CD14-positive monocyte (primary cell): ENCODE data around the gene COL5A3. TPM values are rescaled to one million over a fixed set of nuclear protein-coding genes. Genes with fewer than 3 reads are reported as not detected.

Experiments used
- DNase-seq, 3 donors: peaks; one replicate each; pipeline ENCODE4 v3.0.0-alpha.2; 2011 to 2022
- H2AFZ ChIP-seq: 2 replicates; pipeline ENCODE4 v1.6.0; 2012; ENCODE audit warnings: mild to moderate bottlenecking, low read depth, low read length, inconsistent platforms; ENCODE audit not compliant: insufficient read depth, poor library complexity, severe bottlenecking
- H3K27ac ChIP-seq, 2 donors: 1 replicate in 1 of 2; 2 replicates in 1 of 2; pipeline ENCODE4 v1.5.1; 2012 to 2013; ENCODE audit warnings: low read length in 2 of 2, control low read depth in 1 of 2, inconsistent platforms in 1 of 2, low read depth in 1 of 2, mild to moderate bottlenecking in 1 of 2
- H3K27me3 ChIP-seq, 2 donors: one replicate each; pipeline versions ENCODE4 v1.6.0 to v1.6.1; 2011 to 2013; ENCODE audit warnings: low read length in 2 of 2; ENCODE audit not compliant: control insufficient read depth in 2 of 2, insufficient read depth in 2 of 2
- H3K36me3 ChIP-seq, 2 donors: replicated peaks in 1 of 2; 1 replicate in 1 of 2; 2 replicates in 1 of 2; pipeline versions ENCODE4 v1.5.1 to v1.6.1; 2012 to 2013; ENCODE audit warnings: low read length in 2 of 2, control low read depth in 1 of 2, inconsistent platforms in 1 of 2, mild to moderate bottlenecking in 1 of 2; ENCODE audit not compliant: insufficient read depth in 2 of 2, control insufficient read depth in 1 of 2
- H3K4me1 ChIP-seq, 2 donors: 1 replicate in 1 of 2; 2 replicates in 1 of 2; pipeline versions ENCODE4 v1.5.1 to v1.6.1; 2012 to 2013; ENCODE audit warnings: low read length in 2 of 2, control low read depth in 1 of 2, inconsistent platforms in 1 of 2, mild to moderate bottlenecking in 1 of 2, moderate library complexity in 1 of 2; ENCODE audit not compliant: insufficient read depth in 2 of 2, control insufficient read depth in 1 of 2
- H3K4me2 ChIP-seq: replicated peaks from 2 replicates; pipeline ENCODE3; 2012; ENCODE audit warnings: low read length, moderate library complexity, mild to moderate bottlenecking; ENCODE audit not compliant: poor library complexity, severe bottlenecking; ENCODE audit errors: extremely low read depth
- H3K4me3 ChIP-seq, 3 experiments: fragments of 200-600 bp in 1 of 3; sonication (generic) in 1 of 3; replicated peaks in 1 of 3; 1 replicate in 2 of 3; 2 replicates in 1 of 3; pipeline ENCODE4 v1.5.1; 2011 to 2013; ENCODE audit warnings: low read length in 3 of 3, mild to moderate bottlenecking in 3 of 3, control low read depth in 2 of 3, low read depth in 2 of 3, inconsistent platforms in 1 of 3, moderate library complexity in 1 of 3
- H3K79me2 ChIP-seq: 2 replicates; pipeline ENCODE4 v1.6.0; 2012; ENCODE audit warnings: mild to moderate bottlenecking, control low read depth, inconsistent platforms, low read length, moderate library complexity; ENCODE audit not compliant: insufficient read depth
- H3K9ac ChIP-seq: 2 replicates; pipeline ENCODE4 v1.6.0; 2017; ENCODE audit warnings: low read length, mild to moderate bottlenecking; ENCODE audit not compliant: insufficient read depth, poor library complexity, severe bottlenecking
- H3K9me3 ChIP-seq, 2 donors: replicated peaks in 1 of 2; 1 replicate in 1 of 2; 2 replicates in 1 of 2; pipeline versions ENCODE4 v1.5.1 to v1.6.1; 2012 to 2013; ENCODE audit warnings: low read length in 2 of 2, control low read depth in 1 of 2; ENCODE audit not compliant: control insufficient read depth in 1 of 2, insufficient read depth in 1 of 2
- H4K20me1 ChIP-seq: 2 replicates; pipeline ENCODE4 v1.6.0; 2012; ENCODE audit warnings: mild to moderate bottlenecking, low read length, control low read depth, moderate library complexity; ENCODE audit not compliant: insufficient read depth
- H3K27ac Mint-ChIP-seq, 7 donors: one replicate each; pipeline ENCODE4 v1.8.0; 2020; ENCODE audit warnings: mild to moderate bottlenecking in 7 of 7, mixed read lengths in 7 of 7, moderate library complexity in 6 of 7, inconsistent platforms in 2 of 7
- H3K27me3 Mint-ChIP-seq, 3 donors: one replicate each; pipeline ENCODE4 v1.8.0; 2021 to 2022; ENCODE audit warnings: low read depth in 3 of 3, mild to moderate bottlenecking in 3 of 3, mixed read lengths in 3 of 3, moderate library complexity in 3 of 3, inconsistent platforms in 1 of 3
- H3K36me3 Mint-ChIP-seq, 2 donors: one replicate each; pipeline ENCODE4 v1.8.0; 2020; ENCODE audit warnings: mixed read lengths in 2 of 2, inconsistent platforms in 1 of 2, mild to moderate bottlenecking in 1 of 2
- H3K4me1 Mint-ChIP-seq: one replicate; pipeline ENCODE4 v1.8.0; 2020; ENCODE audit warnings: mild to moderate bottlenecking, mixed read lengths
- H3K4me3 Mint-ChIP-seq, 2 donors: one replicate each; pipeline ENCODE4 v1.8.0; 2020; ENCODE audit warnings: mild to moderate bottlenecking in 2 of 2, mixed read lengths in 2 of 2, moderate library complexity in 1 of 2
- H3K9me3 Mint-ChIP-seq, 7 donors: one replicate each; pipeline ENCODE4 v1.8.0; 2020 to 2022; ENCODE audit warnings: mixed read lengths in 7 of 7, mild to moderate bottlenecking in 6 of 7, moderate library complexity in 6 of 7, inconsistent platforms in 2 of 7
- CTCF ChIP-seq: fragments of 200-600 bp; IDR thresholded peaks from one replicate; pipeline ENCODE4 v1.8.0; 2022; ENCODE audit warnings: antibody characterized with exemption, mild to moderate bottlenecking
- WGBS: methylation state at CpG from one replicate; pipeline ENCODE4 v1.1.5; 2013; ENCODE audit warnings: missing lambda C conversion rate; ENCODE audit not compliant: insufficient coverage; 5-methylcytosine and 5-hydroxymethylcytosine counted together
- intact Hi-C, 2 donors: fragments of 100-400 bp; cut with micrococcal nuclease; formaldehyde crosslinking; loops; one replicate each; pipeline versions ENCODE4 v1.15.0 to v1.15.1; 2023
- polyA plus RNA-seq, 3 donors: library from polyadenylated mRNA; depleted of rRNA in 1 of 3; unstranded in 2 of 3; stranded (reverse) in 1 of 3; fragments of 300-500 nt in 2 of 3; fragments of >200 nt in 1 of 3; fragmentation: Illumina TruSeq in 2 of 3; gene quantifications; 1 replicate in 2 of 3; 2 replicates in 1 of 3; pipeline ENCODE4 v1.2.3, GENCODE V29; 2012 to 2021

The COL5A3 gene
- polyA plus RNA-seq, 3 donors = not detected

GRCh38 chr19:9937001-9937411, 73.3 kb downstream of the COL5A3 start:
- Mint-ChIP-seq H3K27me3 (peaks cover 47 to 62% (median 53%) of the 10 kb centered on the region in 3 donors), H3K9me3 (peaks cover 9 to 30% (median 18%) of the 10 kb centered on the region in 7 donors), H3K4me1 (peaks cover 11% of the 10 kb centered on the region), H3K27ac (no peak overlapping the region), H3K4me3 (peak overlapping the region in 1 of 2 donors; percentile 82), H3K36me3 (peaks cover 7 to 10% of the 10 kb centered on the region in 2 donors)
- intact Hi-C loops = loop anchor here (5.0 to 10.0 kb wide), 2 partner anchors 90 to 568 kb away; partner anchors contain the start of gene KEAP1 (in 1 of the 2)
- Histone ChIP-seq H3K79me2 (no peaks in the 10 kb centered on the region), H3K36me3 (no peaks in the 10 kb centered on the region), H4K20me1 (no peaks in the 10 kb centered on the region), H3K9ac (no peak overlapping the region), H3K27me3 (peaks cover 22 to 43% of the 10 kb centered on the region in 2 donors), H3K4me1 (no peaks in the 10 kb centered on the region), H3K27ac (no peak overlapping the region), H3K9me3 (peaks cover 7 to 26% of the 10 kb centered on the region in 2 donors), H3K4me2 (no peak overlapping the region), H2AFZ (no peak overlapping the region), H3K4me3 (no peak overlapping the region)
- DNase-seq = no peak
- 6% methylated on average over 14 of the region's 20 CpGs for WGBS
- no peak for TF ChIP-seq CTCF

GRCh38 chr19:9936326-9937000, 73.8 kb downstream of the COL5A3 start, which contains the start of gene OLFM2:
OLFM2 (minus strand) TSS chr19:9936515; CDS start chr19:9936366, 149 bp downstream.
- no peak for DNase-seq
- Histone ChIP-seq H3K4me2 (no peak within 1 kb of the TSS), H4K20me1 (no peaks in the 10 kb centered on the region), H3K27me3 (peaks cover 22 to 43% of the 10 kb centered on the region in 2 donors), H3K9me3 (peaks cover 7 to 22% of the 10 kb centered on the region in 2 donors), H3K36me3 (no peaks in the 10 kb centered on the region), H3K79me2 (no peaks in the 10 kb centered on the region), H3K9ac (no peak within 1 kb of the TSS), H3K27ac (no peak within 1 kb of the TSS), H3K4me1 (no peaks in the 10 kb centered on the region), H3K4me3 (no peak within 1 kb of the TSS), H2AFZ (no peak within 1 kb of the TSS)
- no peak within 1 kb of the TSS for H3K27ac Mint-ChIP-seq
- WGBS = 1% methylated on average over 30 of the region's 62 CpGs
- peak within 1 kb of the TSS in 1 of 2 donors; percentile 82 for H3K4me3 Mint-ChIP-seq
- no peak for TF ChIP-seq CTCF
- H3K36me3 Mint-ChIP-seq = peaks cover 7 to 10% of the 10 kb centered on the region in 2 donors
- intact Hi-C loops = loop anchor here (5.0 to 10.0 kb wide), 2 partner anchors 91 to 568 kb away; partner anchors contain the start of gene KEAP1 (in 1 of the 2)
- H3K4me1 Mint-ChIP-seq = peaks cover 11% of the 10 kb centered on the region
- H3K9me3 Mint-ChIP-seq = peaks cover 5 to 27% (median 14%) of the 10 kb centered on the region in 7 donors
- peaks cover 47 to 62% (median 53%) of the 10 kb centered on the region in 3 donors for H3K27me3 Mint-ChIP-seq
